Neural cell (in vitro differentiated cells): ENCODE results near the gene CAMKMT. TPM values are rescaled to one million over a fixed set of nuclear protein-coding genes. Genes with fewer than 3 reads are reported as not detected.
A peak's percentile ranks its signal among the peaks of the same experiment; 100 is the strongest.

ENCODE experiments used
- H2AFZ ChIP-seq: fragments of 200-600, 300-800 bp; sonication (generic), shearing (Covaris generic); 2 replicates; pipeline ENCODE4 v1.6.0; 2014; ENCODE audit warnings: low read depth, mild to moderate bottlenecking, antibody characterized with exemption, low read length, moderate library complexity
- H3F3A ChIP-seq: fragments of 200-600 bp; shearing (Covaris generic); 2 replicates; pipeline ENCODE4 v1.6.1; 2016; ENCODE audit warnings: mild to moderate bottlenecking, moderate library complexity, mixed read lengths, antibody characterized with exemption, low read length; ENCODE audit not compliant: insufficient read depth, poor library complexity, severe bottlenecking
- H3K27ac ChIP-seq: fragments of 200-600, 300-800 bp; sonication (generic), shearing (Covaris generic); 2 replicates; pipeline ENCODE4 v1.5.1; 2014; ENCODE audit warnings: mild to moderate bottlenecking, low read length, moderate library complexity
- H3K27me3 ChIP-seq: fragments of 300-800, 200-600 bp; sonication (generic), shearing (Covaris generic); 2 replicates; pipeline ENCODE4 v1.6.0; 2014; ENCODE audit warnings: mild to moderate bottlenecking, low read depth, low read length, moderate library complexity; ENCODE audit not compliant: insufficient read depth
- H3K36me3 ChIP-seq: fragments of 300-800, 200-600 bp; sonication (generic), shearing (Covaris generic); 2 replicates; pipeline ENCODE4 v1.5.1; 2014; ENCODE audit warnings: mild to moderate bottlenecking, antibody characterized with exemption, low read length, moderate library complexity; ENCODE audit not compliant: insufficient read depth
- H3K4me2 ChIP-seq: fragments of 300-800, 200-600 bp; sonication (generic), shearing (Covaris generic); 2 replicates; pipeline ENCODE4 v1.6.0; 2014; ENCODE audit warnings: mild to moderate bottlenecking, low read length
- H3K4me3 ChIP-seq: fragments of 300-800, 200-600 bp; sonication (generic), shearing (Covaris generic); 2 replicates; pipeline ENCODE4 v1.5.1; 2014; ENCODE audit warnings: mild to moderate bottlenecking, low read length, moderate library complexity
- H3K79me2 ChIP-seq: fragments of 200-600 bp; shearing (Covaris generic); replicated peaks from 2 replicates; pipeline ENCODE4 v1.6.0; 2014; ENCODE audit warnings: mild to moderate bottlenecking, low read length, moderate library complexity; ENCODE audit not compliant: insufficient read depth
- H3K9ac ChIP-seq: fragments of 300-800, 200-600 bp; sonication (generic), shearing (Covaris generic); 2 replicates; pipeline ENCODE4 v1.6.1; 2016; ENCODE audit warnings: mild to moderate bottlenecking, low read length, mixed read lengths
- H3K9me2 ChIP-seq: fragments of 200-600 bp; shearing (Covaris generic); 2 replicates; pipeline ENCODE4 v1.6.1; 2016; ENCODE audit warnings: mild to moderate bottlenecking, low read length, mixed read lengths; ENCODE audit not compliant: insufficient read depth
- H3K9me3 ChIP-seq: fragments of 200-600, 300-800 bp; sonication (generic), shearing (Covaris generic); 2 replicates; pipeline ENCODE4 v1.6.1; 2016; ENCODE audit warnings: mild to moderate bottlenecking, mixed run types, low read length, moderate library complexity, mixed read lengths
- H4K20me1 ChIP-seq: fragments of 200-600 bp; shearing (Covaris generic); 2 replicates; pipeline ENCODE4 v1.6.1; 2016; ENCODE audit warnings: mild to moderate bottlenecking, mixed run types; ENCODE audit not compliant: insufficient read depth
- CTCF ChIP-seq: fragments of 450-650 bp; IDR thresholded peaks from 2 replicates; pipeline ENCODE4 v1.5.1; 2014; ENCODE audit warnings: antibody characterized with exemption, mild to moderate bottlenecking, moderate library complexity; ENCODE audit not compliant: poor library complexity, severe bottlenecking
- EP300 ChIP-seq: fragments of 450-650 bp; conservative IDR thresholded peaks from 2 replicates; pipeline ENCODE4 v1.6.1; 2014; ENCODE audit warnings: antibody characterized with exemption, mild to moderate bottlenecking, moderate library complexity; ENCODE audit not compliant: poor library complexity, severe bottlenecking
- EZH2 ChIP-seq: fragments of 200-600, 300-800 bp; shearing (Covaris generic), sonication (generic); IDR thresholded peaks from 2 replicates; pipeline ENCODE4 v1.6.1; 2014; ENCODE audit warnings: antibody characterized with exemption, low read length, borderline replicate concordance, mild to moderate bottlenecking; ENCODE audit not compliant: insufficient read depth, poor library complexity, severe bottlenecking
- MXI1 ChIP-seq: fragments of 450-650 bp; conservative IDR thresholded peaks from 2 replicates; pipeline ENCODE4 v1.6.1; 2014; ENCODE audit warnings: antibody characterized with exemption, mild to moderate bottlenecking; ENCODE audit not compliant: poor library complexity, severe bottlenecking
- POLR2AphosphoS5 ChIP-seq: IDR thresholded peaks from 2 replicates; pipeline ENCODE4 v1.6.1; 2012
- RAD21 ChIP-seq: fragments of 450-650 bp; conservative IDR thresholded peaks from 2 replicates; pipeline ENCODE4 v1.6.1; 2014; ENCODE audit warnings: antibody characterized with exemption, mild to moderate bottlenecking, moderate library complexity
- REST ChIP-seq: IDR thresholded peaks from 2 replicates; pipeline ENCODE4 v1.6.1; 2012; ENCODE audit warnings: borderline replicate concordance
- SMC3 ChIP-seq: fragments of 450-650 bp; conservative IDR thresholded peaks from 2 replicates; pipeline ENCODE4 v1.6.1; 2014; ENCODE audit warnings: antibody characterized with exemption, mild to moderate bottlenecking, moderate library complexity; ENCODE audit not compliant: poor library complexity
- TAF1 ChIP-seq: IDR thresholded peaks from 2 replicates; pipeline ENCODE4 v1.6.1; 2012; ENCODE audit warnings: low read depth
- polyA plus RNA-seq: library from polyadenylated mRNA; depleted of rRNA; stranded (reverse); fragments of >200 nt; gene quantifications from 2 replicates; pipeline ENCODE4 v1.2.3, GENCODE V29; 2014

CAMKMT gene
- polyA plus RNA-seq, 1 donor from 2014 or later, result 5.1 TPM

- no peaks in the 10 kb centered on the region for H3K27me3 ChIP-seq
- no peak overlapping the region for H2AFZ ChIP-seq
- H3K9me2 ChIP-seq, result no peaks in the 10 kb centered on the region
- no peaks in the 10 kb centered on the region for H3K36me3 ChIP-seq
- no peak overlapping the region for H3K4me2 ChIP-seq
- no peaks in the 10 kb centered on the region for H4K20me1 ChIP-seq
- H3K27ac ChIP-seq, result peak overlapping the region; percentile 77
- H3K79me2 ChIP-seq, result no peaks in the 10 kb centered on the region
- TF ChIP-seq MXI1, result no peak
- TF ChIP-seq POLR2AphosphoS5, result no peak
- TF ChIP-seq TAF1, result no peak
- no peak for TF ChIP-seq SMC3
- no peak for TF ChIP-seq RAD21
- no peak for TF ChIP-seq EZH2
- no peak for TF ChIP-seq REST
- no peak for TF ChIP-seq CTCF
- no peak for TF ChIP-seq EP300
- H3K9me3 ChIP-seq, result no peaks in the 10 kb centered on the region
- peak overlapping the region; percentile 49 for H3K4me3 ChIP-seq
- H3K9ac ChIP-seq, result peak overlapping the region; percentile 34
- H3F3A ChIP-seq, result peaks cover 9% of the 10 kb centered on the region
Measured at GRCh38 chr2:44778671-44779476, 417.1 kb downstream of the CAMKMT start.

GRCh38 chr2:44779793-44780192, 418.0 kb downstream of the CAMKMT start:
- no peaks in the 10 kb centered on the region for H3K36me3 ChIP-seq

More at GRCh38 chr2:44779793-44780192, 418.0 kb downstream of the CAMKMT start:
- Histone ChIP-seq H3K79me2 (no peaks in the 10 kb centered on the region), H3F3A (peaks cover 9% of the 10 kb centered on the region), H3K9me2 (no peaks in the 10 kb centered on the region), H3K4me2 (no peak overlapping the region), H3K9me3 (no peaks in the 10 kb centered on the region), H3K9ac (no peak overlapping the region), H3K27me3 (no peaks in the 10 kb centered on the region), H3K4me3 (no peak overlapping the region), H3K27ac (peak overlapping the region; percentile 77), H4K20me1 (no peaks in the 10 kb centered on the region), H2AFZ (no peak overlapping the region)
- no peak for TF ChIP-seq CTCF
- no peak for TF ChIP-seq RAD21
- no peak for TF ChIP-seq SMC3
- TF ChIP-seq TAF1, result no peak
- TF ChIP-seq MXI1, result no peak
